Esophagus muscularis mucosa (tissue), 4 donors: ENCODE data around the gene SHISA4.
A peak's percentile ranks its signal among the peaks of the same experiment; 100 is the strongest.

Experiments used
- CTCF ChIP-seq, 3 experiments: fragments of 200-600 bp in 2 of 3; fragments of 450-650 bp in 1 of 3; sonication (generic) in 2 of 3; IDR thresholded peaks; one replicate each; pipeline ENCODE4 v1.5.1; 2017 to 2019; ENCODE audit warnings: antibody characterized with exemption in 3 of 3, mild to moderate bottlenecking in 2 of 3, moderate library complexity in 1 of 3
- EP300 ChIP-seq: sonication (generic); formaldehyde crosslinking; IDR thresholded peaks from one replicate; pipeline ENCODE4 v1.6.1; 2017; ENCODE audit warnings: antibody characterized with exemption
- POLR2A ChIP-seq: fragments of 450-650 bp; IDR thresholded peaks from one replicate; pipeline ENCODE4 v1.6.1; 2017; ENCODE audit warnings: antibody characterized with exemption, moderate library complexity, mild to moderate bottlenecking, low read depth
- POLR2AphosphoS5 ChIP-seq, 2 donors: sonication (generic); formaldehyde crosslinking; IDR thresholded peaks; one replicate each; pipeline ENCODE4 v1.6.1; 2017; ENCODE audit warnings: antibody characterized with exemption in 2 of 2

DNA sequence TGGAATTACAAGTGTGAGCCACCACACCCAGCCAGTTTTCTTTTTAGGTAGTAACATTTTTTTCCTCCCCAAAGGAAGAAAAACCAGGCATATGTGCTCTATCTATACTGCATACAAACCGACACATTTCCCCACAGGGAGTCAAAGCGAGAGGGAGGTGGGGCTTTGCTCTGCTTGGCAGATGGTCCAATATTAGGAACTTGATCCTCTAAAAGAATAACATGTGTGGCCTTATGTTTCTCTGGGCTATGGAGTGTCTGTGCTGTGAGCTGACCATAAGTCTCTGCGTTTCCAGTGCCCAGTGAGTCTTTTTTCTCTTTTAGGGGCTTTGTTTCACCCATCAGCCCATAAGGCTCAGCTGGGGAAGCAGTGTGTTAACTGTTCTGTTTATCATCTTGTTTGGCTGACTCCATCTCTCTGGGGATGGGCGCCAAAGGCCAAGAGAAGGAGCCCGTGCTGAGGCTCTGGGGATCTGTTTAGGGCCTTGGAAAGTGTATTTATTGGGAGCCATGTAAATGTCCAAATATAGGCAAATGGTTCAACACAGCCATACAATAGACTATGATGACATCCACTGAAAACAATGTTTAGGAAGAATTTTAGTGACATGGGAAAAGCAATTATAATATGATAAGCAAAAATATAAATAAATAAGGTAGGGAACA lies 37.4 kb downstream of the SHISA4 start:
- TF ChIP-seq CTCF (IDR thresholded peaks at IDR 0.05): no peak
- no peak for TF ChIP-seq POLR2A
- peak in 1 of 2 donors; percentile 39 for TF ChIP-seq POLR2AphosphoS5 (IDR thresholded peaks at IDR 0.05)
- TF ChIP-seq EP300: no peak
